Activated CD4-positive, alpha-beta T cell treated with anti-CD3 and anti-CD28 coated beads, Interleukin-2, amount 10 ng/mL, durations not matched to agents 7 days and 5 days (primary cell): ENCODE results near the gene SMOC1. TPM values are rescaled to one million over a fixed set of nuclear protein-coding genes. Genes with fewer than 3 reads are reported as not detected.

Source experiments
- CTCF ChIA-PET: fragments of 350-600 bp; sonication (Branson Sonifier 250); formaldehyde crosslinking; loops from one replicate; lab custom pipeline; 2021; ENCODE audit warnings: antibody characterized with exemption; lab: Charles Lee
- POLR2A ChIA-PET: fragments of 350-600 bp; sonication (Branson Sonifier 250); formaldehyde crosslinking; loops from one replicate; lab custom pipeline; 2021; ENCODE audit warnings: antibody characterized with exemption; lab: Charles Lee
- DNase-seq: peaks from one replicate; pipeline ENCODE4 v3.0.0-alpha.2; 2020
- H3K27ac Mint-ChIP-seq: one replicate; pipeline ENCODE4 v1.8.0; 2021; ENCODE audit warnings: mild to moderate bottlenecking, moderate library complexity, mixed read lengths
- H3K27me3 Mint-ChIP-seq: one replicate; pipeline ENCODE4 v1.8.0; 2021; ENCODE audit warnings: mixed read lengths
- H3K36me3 Mint-ChIP-seq: one replicate; pipeline ENCODE4 v1.8.0; 2021; ENCODE audit warnings: low read depth, mixed read lengths
- H3K4me1 Mint-ChIP-seq: one replicate; pipeline ENCODE4 v1.8.0; 2021; ENCODE audit warnings: mixed read lengths
- H3K4me3 Mint-ChIP-seq: one replicate; pipeline ENCODE4 v1.8.0; 2021; ENCODE audit warnings: mild to moderate bottlenecking, moderate library complexity, mixed read lengths
- H3K9me3 Mint-ChIP-seq: one replicate; pipeline ENCODE4 v1.8.0; 2021; ENCODE audit warnings: mixed read lengths
- total RNA-seq, 2 experiments: library from RNA; stranded (reverse); gene quantifications; one replicate each; pipeline ENCODE4 v1.2.3, GENCODE V29; 2021

SMOC1 gene
- total RNA-seq, 2 experiments from 2014 or later, result not detected

GRCh38 chr14:69985463-69985862 lies 106.2 kb downstream of the SMOC1 start:
- no peak overlapping the region for H3K27ac Mint-ChIP-seq
- no peak for DNase-seq
- POLR2A ChIA-PET, result no interaction called here
- H3K36me3 Mint-ChIP-seq, result no peaks in the 10 kb centered on the region
- peaks cover 33% of the 10 kb centered on the region for H3K27me3 Mint-ChIP-seq
- H3K4me1 Mint-ChIP-seq, result no peaks in the 10 kb centered on the region
- no peaks in the 10 kb centered on the region for H3K9me3 Mint-ChIP-seq
- H3K4me3 Mint-ChIP-seq, result no peak overlapping the region
- CTCF ChIA-PET, result interaction anchor here (0.6 kb wide), 1 partner anchor 496 kb away, joined by 4 read pairs; no protein-coding TSS in a partner anchor

GRCh38 chr14:69986336-69986735 lies 107.1 kb downstream of the SMOC1 start:
- CTCF ChIA-PET, result no interaction called here
- H3K36me3 Mint-ChIP-seq, result no peaks in the 10 kb centered on the region
- no peak overlapping the region for H3K27ac Mint-ChIP-seq
- no peak for DNase-seq
- H3K4me3 Mint-ChIP-seq, result no peak overlapping the region
- POLR2A ChIA-PET, result no interaction called here
- no peaks in the 10 kb centered on the region for H3K9me3 Mint-ChIP-seq
- H3K4me1 Mint-ChIP-seq, result no peaks in the 10 kb centered on the region
- peaks cover 37% of the 10 kb centered on the region for H3K27me3 Mint-ChIP-seq

- H3K4me3 Mint-ChIP-seq, result no peak overlapping the region
Measured at GRCh38 chr14:69987406-69988121, 108.3 kb downstream of the SMOC1 start.

GRCh38 chr14:69988979-69989378 lies 109.8 kb downstream of the SMOC1 start:
- ChIA-PET CTCF (no interaction called here), POLR2A (no interaction called here)
- Mint-ChIP-seq H3K4me3 (no peak overlapping the region), H3K4me1 (no peaks in the 10 kb centered on the region), H3K36me3 (no peaks in the 10 kb centered on the region), H3K27me3 (peaks cover 31% of the 10 kb centered on the region), H3K9me3 (no peaks in the 10 kb centered on the region), H3K27ac (no peak overlapping the region)
- no peak for DNase-seq

More at GRCh38 chr14:69987406-69988121, 108.3 kb downstream of the SMOC1 start:
- Mint-ChIP-seq H3K27ac (no peak overlapping the region), H3K9me3 (no peaks in the 10 kb centered on the region), H3K4me1 (no peaks in the 10 kb centered on the region), H3K36me3 (no peaks in the 10 kb centered on the region), H3K27me3 (peaks cover 31% of the 10 kb centered on the region)
- DNase-seq, result no peak
- ChIA-PET CTCF (interaction anchor here (1.1 kb wide), 1 partner anchor 14 kb away, joined by 4 read pairs; no protein-coding TSS in a partner anchor), POLR2A (no interaction called here)

GRCh38 chr14:69989622-69990021 lies 110.4 kb downstream of the SMOC1 start:
- Mint-ChIP-seq H3K27ac (no peak overlapping the region), H3K36me3 (no peaks in the 10 kb centered on the region), H3K9me3 (no peaks in the 10 kb centered on the region), H3K27me3 (peaks cover 30% of the 10 kb centered on the region), H3K4me3 (no peak overlapping the region), H3K4me1 (no peaks in the 10 kb centered on the region)
- CTCF ChIA-PET, result no interaction called here
- POLR2A ChIA-PET, result no interaction called here
- no peak for DNase-seq

- no peak for DNase-seq
- Mint-ChIP-seq H3K27me3 (peaks cover 29% of the 10 kb centered on the region), H3K9me3 (no peaks in the 10 kb centered on the region), H3K27ac (no peak overlapping the region), H3K4me1 (no peaks in the 10 kb centered on the region), H3K36me3 (no peaks in the 10 kb centered on the region), H3K4me3 (no peak overlapping the region)
- CTCF ChIA-PET, result no interaction called here
- POLR2A ChIA-PET, result no interaction called here
Measured at GRCh38 chr14:69990323-69990722, 111.1 kb downstream of the SMOC1 start.

GRCh38 chr14:69991422-69991821 lies 112.2 kb downstream of the SMOC1 start:
- ChIA-PET CTCF (no interaction called here), POLR2A (no interaction called here)
- Mint-ChIP-seq H3K27me3 (peaks cover 30% of the 10 kb centered on the region), H3K9me3 (no peaks in the 10 kb centered on the region), H3K36me3 (no peaks in the 10 kb centered on the region), H3K27ac (no peak overlapping the region), H3K4me1 (no peaks in the 10 kb centered on the region), H3K4me3 (no peak overlapping the region)
- DNase-seq, result no peak

GRCh38 chr14:69992564-69992963 lies 113.3 kb downstream of the SMOC1 start:
- CTCF ChIA-PET, result no interaction called here
- no peak for DNase-seq
- no peaks in the 10 kb centered on the region for H3K9me3 Mint-ChIP-seq
- H3K36me3 Mint-ChIP-seq, result no peaks in the 10 kb centered on the region
- H3K27ac Mint-ChIP-seq, result no peak overlapping the region
- POLR2A ChIA-PET, result interaction anchor here (0.6 kb wide), 1 partner anchor 1591 kb away, joined by 3 read pairs; no protein-coding TSS in a partner anchor
- peaks cover 33% of the 10 kb centered on the region for H3K27me3 Mint-ChIP-seq
- no peak overlapping the region for H3K4me3 Mint-ChIP-seq
- no peaks in the 10 kb centered on the region for H3K4me1 Mint-ChIP-seq

- H3K27ac Mint-ChIP-seq, result no peak overlapping the region
- H3K4me1 Mint-ChIP-seq, result no peaks in the 10 kb centered on the region
- no peaks in the 10 kb centered on the region for H3K36me3 Mint-ChIP-seq
- H3K27me3 Mint-ChIP-seq, result peaks cover 31% of the 10 kb centered on the region
- DNase-seq, result no peak
- H3K9me3 Mint-ChIP-seq, result no peaks in the 10 kb centered on the region
- no peak overlapping the region for H3K4me3 Mint-ChIP-seq
- POLR2A ChIA-PET, result interaction anchor here (0.6 kb wide), 1 partner anchor 1592 kb away, joined by 3 read pairs; no protein-coding TSS in a partner anchor
- CTCF ChIA-PET, result no interaction called here
Measured at GRCh38 chr14:69993326-69993725, 114.1 kb downstream of the SMOC1 start.

GRCh38 chr14:69994002-69994401 lies 114.8 kb downstream of the SMOC1 start:
- H3K4me1 Mint-ChIP-seq, result no peaks in the 10 kb centered on the region
- H3K27ac Mint-ChIP-seq, result no peak overlapping the region
- no peak overlapping the region for H3K4me3 Mint-ChIP-seq
- peaks cover 27% of the 10 kb centered on the region for H3K27me3 Mint-ChIP-seq
- H3K36me3 Mint-ChIP-seq, result no peaks in the 10 kb centered on the region
- H3K9me3 Mint-ChIP-seq, result no peaks in the 10 kb centered on the region
- ChIA-PET CTCF (no interaction called here), POLR2A (no interaction called here)
- DNase-seq, result no peak

- H3K9me3 Mint-ChIP-seq, result no peaks in the 10 kb centered on the region
- no peak overlapping the region for H3K4me3 Mint-ChIP-seq
- DNase-seq, result no peak
- H3K27me3 Mint-ChIP-seq, result peaks cover 19% of the 10 kb centered on the region
- H3K4me1 Mint-ChIP-seq, result no peaks in the 10 kb centered on the region
- CTCF ChIA-PET, result interaction anchor here (0.9 to 1.4 kb wide), 2 partner anchors 11 to 16 kb away, joined by 3 to 4 read pairs; no protein-coding TSS in a partner anchor
- no peaks in the 10 kb centered on the region for H3K36me3 Mint-ChIP-seq
- H3K27ac Mint-ChIP-seq, result no peak overlapping the region
- POLR2A ChIA-PET, result no interaction called here
Measured at GRCh38 chr14:69996216-69996615, 117.0 kb downstream of the SMOC1 start.

GRCh38 chr14:69997849-69998248 lies 118.6 kb downstream of the SMOC1 start:
- ChIA-PET CTCF (interaction anchor here (1.4 kb wide), 1 partner anchor 14 kb away, joined by 3 read pairs; no protein-coding TSS in a partner anchor), POLR2A (no interaction called here)
- Mint-ChIP-seq H3K27me3 (peaks cover 17% of the 10 kb centered on the region), H3K9me3 (no peaks in the 10 kb centered on the region), H3K4me1 (no peaks in the 10 kb centered on the region), H3K4me3 (no peak overlapping the region), H3K36me3 (no peaks in the 10 kb centered on the region), H3K27ac (no peak overlapping the region)
- no peak for DNase-seq

GRCh38 chr14:69999261-69999674 lies 120.1 kb downstream of the SMOC1 start:
- Mint-ChIP-seq H3K4me3 (no peak overlapping the region), H3K27ac (no peak overlapping the region), H3K36me3 (no peaks in the 10 kb centered on the region), H3K27me3 (peaks cover 16% of the 10 kb centered on the region), H3K4me1 (no peaks in the 10 kb centered on the region), H3K9me3 (no peaks in the 10 kb centered on the region)
- DNase-seq, result no peak
- ChIA-PET POLR2A (no interaction called here), CTCF (no interaction called here)
